Measurements from ENCODE around the gene ZCCHC14.

The ZCCHC14 gene

DNA sequence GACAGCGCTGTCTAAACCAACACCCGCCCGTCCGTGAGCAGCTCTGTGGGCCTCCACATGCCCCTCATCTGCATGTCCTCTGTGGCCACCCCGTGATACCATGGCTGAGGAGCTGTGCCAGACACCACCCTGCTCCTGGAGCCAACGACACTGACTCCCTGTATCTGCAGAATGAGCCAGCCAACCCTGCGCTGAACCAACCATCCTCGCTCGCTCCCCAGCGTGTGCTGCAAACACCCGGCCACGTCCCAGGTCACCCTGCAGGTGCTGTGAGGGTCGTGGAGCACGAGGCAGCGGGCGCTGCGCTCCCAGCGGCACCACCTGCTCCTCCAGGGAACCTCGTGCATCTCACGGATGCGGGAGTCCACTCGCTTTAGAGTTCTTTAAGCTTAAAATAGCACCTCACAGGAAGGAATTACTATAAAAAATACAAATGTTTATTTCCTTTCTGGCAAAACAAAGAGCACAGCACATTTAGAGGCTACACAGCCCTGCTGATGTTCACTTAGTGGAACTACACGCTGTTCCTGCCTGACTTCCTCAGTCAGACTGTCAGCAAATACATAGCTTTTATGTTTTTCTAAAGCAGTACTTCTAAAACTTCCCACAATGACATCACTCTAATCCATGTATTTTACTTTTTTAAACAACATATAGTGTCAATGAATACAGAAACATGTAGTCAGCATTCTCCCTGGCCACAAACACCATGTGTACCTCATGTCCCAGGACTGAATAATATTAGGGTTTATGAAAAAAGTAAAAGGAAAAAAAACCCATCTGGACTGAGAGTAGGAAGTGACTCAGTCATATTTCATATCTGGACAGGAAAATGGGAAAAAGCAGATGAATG, 57.2 kb downstream of the ZCCHC14 start:
- in situ Hi-C loops (cut with HindIII; ENCODE audit: low sequenced_read_pairs), result no loop called here
- H3K4me3 ChIP-seq (ENCODE audit: low read depth, low read length), result no peak overlapping the region
- DNase-seq (ENCODE audit: low read depth), result peak; percentile 71

DNA sequence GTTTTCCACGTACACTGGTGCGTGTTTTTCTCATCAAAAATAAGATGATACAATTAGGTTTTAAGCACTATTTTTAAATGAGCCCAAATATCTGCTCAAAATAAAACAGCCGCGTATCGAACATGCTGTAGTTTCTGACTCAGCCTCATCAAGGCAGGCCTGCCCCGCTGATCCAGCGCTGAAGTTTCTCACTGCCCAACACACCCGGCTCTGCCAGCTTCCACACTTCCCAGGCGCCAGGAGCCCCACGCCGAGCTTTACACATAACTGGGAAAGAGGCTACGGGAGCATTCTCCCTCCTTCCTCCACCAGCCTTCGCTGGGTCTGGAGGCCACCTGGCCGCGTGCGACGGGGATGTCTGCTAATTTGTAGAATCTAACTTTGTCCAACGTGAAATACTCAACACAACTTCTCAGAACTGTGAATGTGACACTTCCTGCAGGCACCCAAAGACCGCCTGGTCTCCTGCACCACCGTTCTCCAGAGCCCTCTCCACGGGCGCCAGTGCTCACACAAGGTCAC, 58.6 kb downstream of the ZCCHC14 start:
- DNase-seq (ENCODE audit: low read depth), result no peak
- in situ Hi-C loops (cut with HindIII; ENCODE audit: low sequenced_read_pairs), result no loop called here
- no peak overlapping the region for H3K4me3 ChIP-seq (ENCODE audit: low read depth, low read length)
- TF ChIP-seq, protein P1, sequence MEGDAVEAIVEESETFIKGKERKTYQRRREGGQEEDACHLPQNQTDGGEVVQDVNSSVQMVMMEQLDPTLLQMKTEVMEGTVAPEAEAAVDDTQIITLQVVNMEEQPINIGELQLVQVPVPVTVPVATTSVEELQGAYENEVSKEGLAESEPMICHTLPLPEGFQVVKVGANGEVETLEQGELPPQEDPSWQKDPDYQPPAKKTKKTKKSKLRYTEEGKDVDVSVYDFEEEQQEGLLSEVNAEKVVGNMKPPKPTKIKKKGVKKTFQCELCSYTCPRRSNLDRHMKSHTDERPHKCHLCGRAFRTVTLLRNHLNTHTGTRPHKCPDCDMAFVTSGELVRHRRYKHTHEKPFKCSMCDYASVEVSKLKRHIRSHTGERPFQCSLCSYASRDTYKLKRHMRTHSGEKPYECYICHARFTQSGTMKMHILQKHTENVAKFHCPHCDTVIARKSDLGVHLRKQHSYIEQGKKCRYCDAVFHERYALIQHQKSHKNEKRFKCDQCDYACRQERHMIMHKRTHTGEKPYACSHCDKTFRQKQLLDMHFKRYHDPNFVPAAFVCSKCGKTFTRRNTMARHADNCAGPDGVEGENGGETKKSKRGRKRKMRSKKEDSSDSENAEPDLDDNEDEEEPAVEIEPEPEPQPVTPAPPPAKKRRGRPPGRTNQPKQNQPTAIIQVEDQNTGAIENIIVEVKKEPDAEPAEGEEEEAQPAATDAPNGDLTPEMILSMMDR (IDR thresholded peaks at IDR 0.05; ENCODE audit: low read depth, low read length, missing control alignments), result no peak

More for the DNA sequence above, 57.2 kb downstream of the ZCCHC14 start:
- TF ChIP-seq, protein P1 (IDR thresholded peaks at IDR 0.05; ENCODE audit: low read depth, low read length, missing control alignments), result no peak

GRCh38 chr16:87432330-87432915, 60.4 kb downstream of the ZCCHC14 start:
- TF ChIP-seq, protein P1 (IDR thresholded peaks at IDR 0.05; ENCODE audit: low read depth, low read length, missing control alignments), result no peak
- no peak for DNase-seq (ENCODE audit: low read depth)
- H3K4me3 ChIP-seq (ENCODE audit: low read depth, low read length), result no peak overlapping the region
- in situ Hi-C loops (cut with HindIII; ENCODE audit: low sequenced_read_pairs), result no loop called here

GRCh38 chr16:87431926-87432325, 60.9 kb downstream of the ZCCHC14 start:
- in situ Hi-C loops (cut with HindIII; ENCODE audit: low sequenced_read_pairs), result no loop called here
- TF ChIP-seq, protein P1 (IDR thresholded peaks at IDR 0.05; ENCODE audit: low read depth, low read length, missing control alignments), result no peak
- H3K4me3 ChIP-seq (ENCODE audit: low read depth, low read length), result no peak overlapping the region
- DNase-seq (ENCODE audit: low read depth), result peak; percentile 60

GRCh38 chr16:87426423-87427215, 66.2 kb downstream of the ZCCHC14 start:
- in situ Hi-C loops (cut with HindIII; ENCODE audit: low sequenced_read_pairs), result no loop called here
- H3K4me3 ChIP-seq (ENCODE audit: low read depth, low read length), result no peak overlapping the region
- TF ChIP-seq, protein P1 (IDR thresholded peaks at IDR 0.05; ENCODE audit: low read depth, low read length, missing control alignments), result no peak
- DNase-seq (ENCODE audit: low read depth), result no peak

DNA sequence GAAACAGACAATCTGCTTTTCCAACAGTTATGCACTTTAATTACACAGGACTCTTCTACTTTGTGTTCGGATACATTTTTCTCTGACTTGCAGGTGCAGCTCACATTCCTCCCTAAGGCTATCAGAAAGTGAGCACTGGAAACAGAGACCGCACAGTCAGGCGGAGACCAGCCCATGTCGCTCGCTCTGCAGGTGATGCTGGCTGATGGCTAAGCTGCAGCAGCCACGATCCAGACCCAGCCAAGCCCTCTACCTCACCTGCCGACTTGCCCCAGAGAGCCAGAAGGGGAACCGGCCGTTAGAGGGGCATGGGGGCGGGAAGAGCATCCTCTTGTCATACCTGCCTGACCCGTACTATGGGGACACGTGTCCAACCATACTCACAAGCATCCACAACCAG, 66.9 kb downstream of the ZCCHC14 start:
- TF ChIP-seq, protein P1 (IDR thresholded peaks at IDR 0.05; ENCODE audit: low read depth, low read length, missing control alignments), result no peak
- no peak overlapping the region for H3K4me3 ChIP-seq (ENCODE audit: low read depth, low read length)
- DNase-seq (ENCODE audit: low read depth), result no peak
- in situ Hi-C loops (cut with HindIII; ENCODE audit: low sequenced_read_pairs), result no loop called here
